Medulla oblongata (tissue), 1 donor: ENCODE results near the gene PRMT9.

Source experiments
- DNase-seq: peaks from one replicate; pipeline ENCODE4 v3.0.0-alpha.2; 2015; ENCODE audit errors: extremely low spot score

Gene PRMT9

DNA sequence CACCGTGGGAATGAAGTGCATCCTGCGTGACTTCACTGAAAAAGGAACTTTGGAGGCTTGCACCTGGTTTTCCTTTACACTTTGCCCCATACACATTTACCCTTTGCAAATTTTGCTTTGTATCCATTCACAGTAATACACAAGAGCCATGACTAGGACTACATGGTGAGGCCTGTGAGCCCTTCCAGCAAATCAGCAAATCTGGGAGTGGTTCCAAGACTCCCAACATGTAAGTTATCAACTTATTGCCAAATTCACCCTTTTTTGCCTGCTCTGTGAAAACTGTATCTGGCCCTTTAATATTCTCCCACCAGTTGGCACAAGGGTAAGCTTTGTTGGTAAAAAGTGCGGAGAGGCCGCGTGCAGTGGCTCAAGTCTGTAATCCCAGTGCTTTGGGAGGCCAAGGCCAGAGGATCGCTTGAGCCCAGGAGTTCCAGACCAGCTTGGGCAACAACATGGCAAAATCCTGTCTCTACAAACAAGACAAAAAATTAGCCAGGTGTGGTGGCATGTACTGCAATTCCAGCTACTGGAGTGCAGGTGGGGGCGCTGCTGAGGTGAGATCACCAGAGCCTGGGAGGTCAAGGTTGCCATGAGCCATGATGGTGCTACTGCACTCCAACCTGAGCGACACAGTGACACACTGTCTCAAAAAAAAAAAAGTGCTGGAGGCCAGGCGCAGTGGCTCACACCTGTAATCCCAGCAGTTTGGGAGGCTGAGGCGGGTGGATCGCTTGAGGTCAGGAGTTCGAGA, 5.0 kb downstream of the PRMT9 start:
- DNase-seq = no peak

DNA sequence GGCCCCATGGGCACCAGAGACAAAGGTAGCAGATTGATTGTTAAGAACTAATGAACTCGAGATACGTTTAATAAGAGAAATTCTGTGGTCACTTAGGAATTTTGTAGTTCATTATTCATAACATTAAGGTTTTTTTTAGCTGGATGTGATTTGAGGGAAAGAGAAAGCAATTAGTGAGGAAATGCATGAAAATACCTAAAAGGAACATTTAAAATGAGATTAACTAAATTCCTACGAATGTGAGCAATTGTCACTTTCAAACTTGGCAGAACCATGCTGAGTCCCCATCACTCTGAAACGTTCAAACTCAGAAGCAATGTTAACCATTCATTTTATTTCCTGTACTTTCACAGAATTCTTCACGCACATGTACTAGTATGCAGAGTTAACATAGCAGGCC, 5.9 kb downstream of the PRMT9 start:
- no peak for DNase-seq

DNA sequence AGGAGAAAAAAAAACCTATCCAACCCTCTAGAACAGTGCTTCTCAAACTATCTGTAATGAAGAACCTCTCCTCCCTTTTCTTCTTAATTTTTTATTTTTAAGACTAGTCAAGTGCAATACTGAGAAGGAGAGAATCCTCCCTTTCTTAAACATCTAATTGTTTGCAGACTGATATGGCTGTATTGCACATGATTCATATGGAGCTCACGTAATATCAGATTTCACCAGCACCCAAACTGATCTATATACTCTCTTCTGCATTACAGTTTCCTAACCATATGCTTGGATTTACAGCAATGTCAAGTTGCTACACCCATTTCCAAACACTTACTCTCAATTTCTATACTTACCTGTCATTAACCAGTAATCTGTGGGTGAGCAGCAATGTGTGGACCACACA, 9.5 kb downstream of the PRMT9 start:
- DNase-seq = no peak

DNA sequence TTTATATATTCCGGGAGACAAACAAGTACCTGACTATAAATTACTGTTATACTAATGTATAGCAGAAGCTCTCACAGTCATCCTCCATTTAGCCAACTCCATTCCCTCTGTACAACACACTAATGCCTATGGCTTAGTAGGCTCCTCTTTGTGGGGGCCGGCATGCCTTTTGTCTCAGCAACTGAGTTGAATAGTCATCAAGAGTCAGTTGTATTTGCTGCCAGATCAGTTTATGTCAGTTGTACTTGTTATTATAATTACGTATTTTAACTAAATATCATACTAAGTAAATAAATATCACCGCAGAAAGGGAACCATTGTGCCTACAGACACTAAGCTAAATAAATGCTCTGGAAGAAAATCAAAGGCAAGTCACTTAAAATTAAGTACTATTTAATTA, 9.9 kb downstream of the PRMT9 start:
- DNase-seq = no peak

DNA sequence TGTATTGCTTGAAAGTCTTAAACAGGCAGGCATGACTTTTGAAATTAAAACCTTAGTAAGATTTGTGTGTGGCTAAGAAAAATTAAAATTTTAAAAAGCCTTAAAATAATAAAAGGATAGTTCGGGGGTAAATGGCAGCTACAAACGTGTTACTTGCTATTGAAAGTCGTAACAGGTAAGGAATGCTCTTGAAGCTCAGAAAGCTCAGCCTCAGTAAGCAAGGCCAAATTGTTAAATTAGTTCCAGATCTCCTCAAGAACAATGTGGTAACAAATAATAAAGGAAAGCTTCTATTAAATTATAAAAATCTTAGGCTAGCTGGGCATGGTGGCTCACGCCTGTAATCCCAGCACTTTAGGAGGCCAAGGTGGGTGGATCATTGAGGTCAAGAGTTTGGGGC, 25.5 kb downstream of the PRMT9 start:
- DNase-seq = no peak

DNA sequence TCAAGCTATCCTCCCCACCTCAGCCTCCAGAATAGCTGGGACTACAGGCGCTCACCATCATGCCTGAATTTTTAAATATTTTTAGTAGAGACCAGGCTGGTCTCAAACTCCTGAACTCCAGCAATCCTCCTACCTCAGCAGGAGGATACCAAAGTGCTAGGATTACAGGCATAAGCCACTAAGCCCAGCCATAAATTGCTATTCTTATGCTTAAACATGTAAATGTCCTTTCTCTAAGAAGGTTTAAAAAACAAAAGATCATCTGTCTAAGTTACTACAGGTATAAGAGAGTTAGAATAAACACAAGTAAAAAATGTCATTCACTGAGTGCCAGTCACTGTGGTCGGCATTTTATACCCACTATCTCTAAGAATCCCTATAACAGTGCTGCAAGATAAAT, 28.3 kb downstream of the PRMT9 start:
- DNase-seq = no peak

- DNase-seq = no peak
These were observed 32.4 kb downstream of the PRMT9 start for GRCh38 chr4:147651563-147651962.

DNA sequence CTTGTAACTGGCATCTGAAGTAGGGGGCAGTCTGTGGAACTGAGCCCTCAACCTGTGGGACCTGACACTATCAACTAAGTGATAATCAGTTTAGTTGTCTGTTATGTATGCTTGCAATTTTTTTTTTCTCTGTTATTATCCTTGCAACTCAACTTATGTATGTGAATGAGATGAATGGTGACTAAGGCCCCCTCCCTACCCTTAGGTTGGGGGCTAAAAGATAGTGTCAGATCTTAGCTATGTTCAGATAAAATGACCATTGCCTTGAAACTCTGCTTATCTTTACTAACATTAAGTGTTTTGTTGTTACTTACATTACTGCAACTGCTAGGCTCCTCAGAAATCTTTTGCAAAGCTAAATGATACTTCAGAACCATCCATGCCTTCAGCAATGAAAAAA, 35.3 kb downstream of the PRMT9 start:
- no peak for DNase-seq

- DNase-seq = no peak
These were observed 38.9 kb downstream of the PRMT9 start for GRCh38 chr4:147645099-147645498.

GRCh38 chr4:147644471-147644870, 39.5 kb downstream of the PRMT9 start:
- DNase-seq = no peak

DNA sequence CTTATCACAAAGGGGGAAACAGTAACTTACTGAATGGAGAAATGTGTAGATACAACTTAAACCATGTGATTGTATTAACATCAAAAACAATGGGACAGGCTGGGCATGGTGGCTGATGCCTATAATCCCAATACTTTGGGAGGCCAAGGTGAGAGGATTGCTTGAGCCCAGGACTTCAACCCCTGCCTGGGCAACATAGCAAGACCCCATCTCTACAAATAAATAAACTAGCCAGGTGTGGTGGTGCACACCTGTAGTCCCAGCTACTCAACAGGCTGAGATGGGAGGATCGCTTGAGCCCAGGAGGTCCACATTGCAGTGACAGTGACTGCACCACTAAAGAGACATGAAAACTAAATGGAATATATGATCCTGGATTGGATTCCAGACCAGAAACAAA, 40.3 kb downstream of the PRMT9 start:
- DNase-seq = no peak

GRCh38 chr4:147640331-147640730, 43.6 kb downstream of the PRMT9 start:
- no peak for DNase-seq

DNA sequence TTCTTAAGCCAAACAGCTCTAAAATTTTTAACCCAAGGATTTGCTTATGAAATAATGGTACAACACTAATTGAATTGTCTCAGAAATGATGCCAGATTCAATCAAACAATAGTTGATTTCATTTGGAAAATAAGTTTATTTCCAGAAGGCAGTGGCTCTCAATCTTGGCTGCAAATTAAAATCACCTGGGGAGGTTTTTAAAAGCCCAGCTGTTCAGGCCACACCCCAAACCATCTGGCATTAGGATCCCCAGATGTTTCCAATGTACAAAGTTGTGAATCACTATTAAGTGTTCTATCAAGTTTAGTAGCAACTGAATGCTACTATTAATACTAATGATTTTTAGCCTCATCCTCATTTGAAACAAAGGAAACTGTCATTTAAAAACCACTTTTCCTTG, 44.6 kb downstream of the PRMT9 start:
- no peak for DNase-seq

- no peak for DNase-seq
These were observed 45.0 kb downstream of the PRMT9 start for GRCh38 chr4:147638942-147639341.

DNA sequence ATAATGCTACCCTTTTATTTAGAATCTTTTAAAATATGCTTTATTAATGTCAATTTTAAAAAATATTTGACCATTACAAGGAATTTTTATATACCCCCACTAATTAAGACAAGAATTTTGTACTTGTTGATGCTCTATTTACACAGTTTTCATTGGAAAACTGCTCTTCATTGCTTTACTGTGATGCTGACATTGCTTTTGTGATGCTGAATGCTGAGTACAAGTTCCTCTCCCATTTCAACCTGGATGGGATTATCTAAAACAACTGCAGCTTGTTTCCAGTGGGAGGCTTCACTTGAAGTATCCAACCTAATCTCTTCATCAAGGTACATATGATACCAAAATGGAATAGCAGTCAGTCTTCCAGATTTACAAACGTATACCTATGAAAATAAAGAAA, 45.6 kb downstream of the PRMT9 start:
- DNase-seq = no peak

DNA sequence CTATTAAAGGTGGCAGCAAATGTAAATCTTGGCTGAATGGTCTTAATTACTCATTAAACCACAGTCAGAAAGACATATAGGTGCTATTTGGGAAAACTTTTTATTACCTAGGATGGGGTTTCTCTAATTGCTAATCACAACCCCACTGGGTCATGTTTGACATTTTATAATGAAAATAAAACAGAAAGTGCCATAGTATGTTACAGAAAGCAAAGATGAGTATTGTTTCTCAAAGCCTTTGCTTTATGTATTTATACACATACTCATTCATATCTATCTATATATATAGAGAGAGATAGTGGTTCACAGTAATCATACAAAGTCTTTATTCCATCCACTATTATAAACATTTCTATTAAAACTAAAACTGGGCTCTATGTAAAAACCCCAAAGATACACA, 48.6 kb downstream of the PRMT9 start:
- no peak for DNase-seq

GRCh38 chr4:147633643-147634042, 50.3 kb downstream of the PRMT9 start:
- no peak for DNase-seq

GRCh38 chr4:147633113-147633512, 50.9 kb downstream of the PRMT9 start:
- DNase-seq = no peak

DNA sequence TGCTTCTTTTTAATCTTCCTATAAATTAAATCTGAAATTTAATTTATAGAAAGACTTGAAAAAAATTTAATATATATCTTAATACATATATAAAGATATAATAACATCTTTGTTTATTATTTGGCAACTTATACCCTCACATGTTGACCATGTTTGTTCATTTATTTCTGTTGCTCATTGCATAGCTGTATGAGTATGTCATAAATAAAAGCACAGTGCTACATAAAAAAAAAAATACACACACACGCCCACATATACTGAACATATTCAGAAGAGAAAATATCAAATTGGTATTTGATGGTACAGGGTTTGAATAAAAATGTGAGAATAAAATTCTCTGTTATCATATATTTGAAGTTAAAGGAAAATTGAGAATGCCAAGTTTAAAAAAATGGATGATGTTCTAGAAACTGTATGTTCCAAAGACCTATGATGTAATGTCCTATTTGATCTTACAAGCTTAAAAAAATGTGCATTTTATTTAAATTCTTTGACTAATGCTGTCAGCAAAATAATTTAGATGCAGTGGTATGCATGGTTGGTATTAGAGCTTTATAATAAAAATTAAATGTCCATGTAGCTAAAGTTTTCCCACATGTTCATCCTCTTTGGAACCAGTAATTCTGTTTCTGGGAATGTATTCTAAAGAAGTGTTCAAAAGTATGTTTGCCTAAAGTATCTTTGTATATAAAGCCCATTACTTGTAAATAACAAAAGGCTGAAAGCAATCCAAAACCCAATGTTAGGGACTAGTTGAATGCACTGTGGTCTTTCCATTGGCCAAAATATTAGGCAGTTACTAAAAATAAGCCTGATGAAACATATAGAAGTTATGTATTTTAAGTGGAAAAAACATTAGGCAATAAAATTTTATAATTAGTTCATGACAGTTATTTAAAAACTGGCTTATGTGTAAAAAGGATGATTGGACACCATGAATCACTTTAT, 53.9 kb downstream of the PRMT9 start:
- DNase-seq = no peak

DNA sequence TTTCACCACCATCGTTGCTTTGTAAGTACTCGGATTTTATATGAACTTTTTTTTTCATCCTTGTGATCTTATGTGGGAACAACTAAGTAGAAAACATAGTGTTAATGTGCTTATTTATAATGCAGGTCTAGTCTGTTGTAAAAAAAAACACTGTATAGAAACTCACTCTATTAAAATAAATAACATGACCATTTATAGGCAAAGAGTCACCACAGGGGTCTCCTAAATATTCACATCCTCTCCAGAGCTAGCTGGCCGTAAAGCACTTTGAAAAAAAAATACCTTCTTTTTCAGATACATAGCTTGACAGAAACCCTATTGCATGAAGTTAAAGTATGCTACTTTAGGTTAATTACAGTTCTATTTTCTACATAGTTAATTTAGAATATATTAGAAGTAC, 55.5 kb downstream of the PRMT9 start:
- no peak for DNase-seq

DNA sequence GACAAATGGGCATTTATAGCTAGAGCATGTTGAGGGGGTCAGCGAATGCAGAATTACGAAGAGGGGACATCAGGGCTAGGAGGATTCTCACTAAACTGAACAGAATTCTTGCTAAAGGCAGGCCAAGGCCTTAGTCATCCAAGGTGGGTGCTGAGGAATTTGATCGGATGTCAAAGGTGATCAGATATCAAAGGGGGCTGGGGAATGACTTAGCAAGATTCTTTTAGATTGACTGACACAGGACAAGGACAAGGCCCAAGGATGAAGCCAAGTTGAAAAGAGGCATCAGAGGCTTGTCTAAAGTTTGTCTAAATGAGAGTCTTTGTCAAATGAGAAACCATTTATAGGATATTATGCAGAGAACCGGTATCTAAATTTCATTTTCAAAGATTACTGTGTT, 57.1 kb downstream of the PRMT9 start:
- DNase-seq = no peak

DNA sequence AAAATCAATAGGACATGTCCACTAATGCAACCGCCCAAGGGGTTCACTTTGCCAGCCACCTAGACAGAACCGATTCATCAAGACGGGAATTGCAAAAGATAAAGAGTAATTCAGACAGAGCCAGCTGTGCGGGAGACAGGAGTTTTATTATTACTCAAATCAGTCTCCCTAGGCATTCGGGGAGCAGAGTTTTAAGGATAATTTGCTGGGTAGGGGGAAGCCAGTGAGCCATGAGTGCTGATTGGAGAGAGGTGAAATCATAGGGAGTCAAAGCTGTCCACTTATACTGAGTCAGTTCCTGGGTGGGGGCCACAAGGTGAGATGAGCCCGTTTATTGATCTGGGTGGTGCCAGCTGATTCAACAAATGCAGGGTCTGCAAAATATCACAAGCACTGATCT, 58.2 kb downstream of the PRMT9 start:
- DNase-seq = no peak

GRCh38 chr4:147620315-147620714, 63.6 kb downstream of the PRMT9 start:
- DNase-seq = no peak
